ENCODE results near the gene SCAF4. TPM values are rescaled to one million over a fixed set of nuclear protein-coding genes. Genes with fewer than 3 reads are reported as not detected.

The SCAF4 gene
- total and polyA plus RNA-seq, 4 donors = 11.3 to 29.7 (median 20.1) TPM

- peak; percentile 56 to 66 (median 58) for DNase-seq
- WGBS, 2 donors = 0 to 1% methylated on average over 83 to 86 of the region's 86 CpGs
- peaks cover 10 to 38% (median 25%) of the 10 kb centered on the region in 5 donors for H3K4me1 ChIP-seq (ENCODE audit: control insufficient read depth in 5 of 5, insufficient read depth in 5 of 5, low read length in 5 of 5)
- no peaks in the 10 kb centered on the region for H3K27me3 ChIP-seq (ENCODE audit: control insufficient read depth in 3 of 3, insufficient read depth in 3 of 3, low read length in 2 of 3)
- ATAC-seq (ENCODE audit: insufficient read depth, low FRiP score) = peak; percentile 23
- H3K27ac ChIP-seq (ENCODE audit: low read depth in 1 of 2, low read length in 1 of 2) = peak overlapping the region; percentile 99
- peak overlapping the region; percentile 98 for H3K4me3 ChIP-seq
- H3K9ac ChIP-seq (ENCODE audit: insufficient read depth in 1 of 2, low read length in 2 of 2) = peak overlapping the region; percentile 80 to 89
- no peaks in the 10 kb centered on the region for H3K9me3 ChIP-seq (ENCODE audit: control insufficient read depth in 4 of 4, insufficient read depth in 3 of 4, low read length in 3 of 4)
- no peak for TF ChIP-seq CTCF (IDR thresholded peaks at IDR 0.05; ENCODE audit: control extremely low read depth, extremely low read depth)
- H3K36me3 ChIP-seq (ENCODE audit: control insufficient read depth in 4 of 4, insufficient read depth in 4 of 4, low read length in 4 of 4) = peaks cover 0 to 3% (median 0%) of the 10 kb centered on the region in 4 donors
These were observed 662 bp downstream of the SCAF4 start for GRCh38 chr21:31731056-31731856.

GRCh38 chr21:31730712-31731055 lies 1.2 kb downstream of the SCAF4 start:
- peak; percentile 3 for ATAC-seq (ENCODE audit: insufficient read depth, low FRiP score)
- H3K4me3 ChIP-seq = peak overlapping the region; percentile 98
- peak overlapping the region; percentile 80 to 89 for H3K9ac ChIP-seq (ENCODE audit: insufficient read depth in 1 of 2, low read length in 2 of 2)
- no peaks in the 10 kb centered on the region for H3K9me3 ChIP-seq (ENCODE audit: control insufficient read depth in 4 of 4, insufficient read depth in 3 of 4, low read length in 3 of 4)
- no peaks in the 10 kb centered on the region for H3K27me3 ChIP-seq (ENCODE audit: control insufficient read depth in 3 of 3, insufficient read depth in 3 of 3, low read length in 2 of 3)
- TF ChIP-seq CTCF (IDR thresholded peaks at IDR 0.05; ENCODE audit: control extremely low read depth, extremely low read depth) = no peak
- peak overlapping the region in 1 of 2 donors; percentile 99 for H3K27ac ChIP-seq (ENCODE audit: low read depth in 1 of 2, low read length in 1 of 2)
- peaks cover 0 to 3% (median 0%) of the 10 kb centered on the region in 4 donors for H3K36me3 ChIP-seq (ENCODE audit: control insufficient read depth in 4 of 4, insufficient read depth in 4 of 4, low read length in 4 of 4)
- no peak for DNase-seq
- WGBS, 2 donors = 0 to 1% methylated on average over 14 of the region's 14 CpGs
- peaks cover 11 to 38% (median 25%) of the 10 kb centered on the region in 5 donors for H3K4me1 ChIP-seq (ENCODE audit: control insufficient read depth in 5 of 5, insufficient read depth in 5 of 5, low read length in 5 of 5)

GRCh38 chr21:31729622-31730343 lies 2.1 kb downstream of the SCAF4 start:
- no peak for TF ChIP-seq CTCF (IDR thresholded peaks at IDR 0.05; ENCODE audit: control extremely low read depth, extremely low read depth)
- peaks cover 0 to 3% (median 0%) of the 10 kb centered on the region in 4 donors for H3K36me3 ChIP-seq (ENCODE audit: control insufficient read depth in 4 of 4, insufficient read depth in 4 of 4, low read length in 4 of 4)
- peaks cover 11 to 38% (median 27%) of the 10 kb centered on the region in 5 donors for H3K4me1 ChIP-seq (ENCODE audit: control insufficient read depth in 5 of 5, insufficient read depth in 5 of 5, low read length in 5 of 5)
- H3K9ac ChIP-seq (ENCODE audit: insufficient read depth in 1 of 2, low read length in 2 of 2) = peak overlapping the region in 1 of 2 donors; percentile 89
- 57 to 61% methylated on average over 4 of the region's 4 CpGs for WGBS, 2 donors
- H3K27ac ChIP-seq (ENCODE audit: low read depth in 1 of 2, low read length in 1 of 2) = no peak overlapping the region
- H3K4me3 ChIP-seq = no peak overlapping the region
- H3K9me3 ChIP-seq (ENCODE audit: control insufficient read depth in 4 of 4, insufficient read depth in 3 of 4, low read length in 3 of 4) = no peaks in the 10 kb centered on the region
- DNase-seq = no peak
- no peaks in the 10 kb centered on the region for H3K27me3 ChIP-seq (ENCODE audit: control insufficient read depth in 3 of 3, insufficient read depth in 3 of 3, low read length in 2 of 3)
- ATAC-seq (ENCODE audit: insufficient read depth, low FRiP score) = no peak

Measured in lung (tissue), 12 donors.